NCI-H2196 (cell line): ENCODE measurements around the gene NPPC.
"Not testable (repeated sequence)": the region's sequence is repeated elsewhere in the genome, so short reads cannot be mapped to it uniquely, and the experiment has no call there.

Source experiments
- DNase-seq: peaks from one replicate; lab custom pipeline; 2025; ENCODE audit not compliant: unreplicated experiment; lab: John Stamatoyannopoulos, UW

The NPPC gene

DNA sequence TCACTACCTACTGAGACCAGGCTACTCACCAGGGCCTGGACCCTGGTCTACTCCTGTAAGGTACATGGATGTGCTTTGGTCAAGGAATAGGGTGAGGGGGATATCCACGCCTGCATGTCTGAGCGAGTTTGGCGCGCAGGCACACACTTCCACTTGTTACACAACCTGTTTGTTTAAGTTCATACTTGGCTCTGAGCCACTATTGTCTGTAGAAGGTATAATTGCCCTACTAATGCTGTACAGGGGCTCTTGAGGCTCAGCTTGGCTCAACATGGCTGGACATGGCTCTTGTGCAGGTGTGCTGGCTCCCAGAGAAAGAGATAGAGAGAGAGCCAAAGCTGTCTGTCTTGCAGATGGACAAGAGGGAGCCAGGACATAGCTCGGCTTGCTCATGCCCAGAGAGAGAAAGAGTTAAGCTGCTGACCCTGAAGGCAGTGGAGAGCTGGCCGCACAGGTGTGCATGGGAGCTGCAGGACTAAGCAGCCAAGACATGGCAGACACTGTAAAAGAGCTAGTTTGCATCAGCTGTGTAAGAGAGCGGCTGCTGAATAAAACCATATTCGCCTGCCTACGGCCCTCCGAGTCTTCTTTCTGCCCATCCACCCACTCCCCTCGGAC lies 35.2 kb downstream of the NPPC start:
- peak; percentile 25 for DNase-seq

DNA sequence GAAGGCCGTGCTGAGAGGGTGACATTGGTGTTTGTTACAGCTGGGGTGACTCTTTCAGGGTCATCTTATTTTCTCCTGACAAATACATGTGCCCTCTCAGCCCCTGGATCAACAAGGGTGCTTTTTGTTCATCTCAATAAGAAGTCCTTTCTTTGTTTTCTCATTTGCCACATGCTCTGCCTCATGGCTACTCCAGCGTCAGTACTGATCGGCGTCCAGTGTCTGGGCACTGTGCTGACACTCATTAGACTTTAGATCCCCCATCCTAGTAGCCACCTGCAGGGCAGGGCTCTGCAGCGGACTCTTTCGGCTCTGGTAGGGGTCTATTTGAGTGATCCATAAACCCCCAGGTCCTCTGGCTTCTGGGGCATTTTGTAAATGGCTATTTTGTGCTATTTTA lies 38.4 kb downstream of the NPPC start:
- DNase-seq, result no peak

DNA sequence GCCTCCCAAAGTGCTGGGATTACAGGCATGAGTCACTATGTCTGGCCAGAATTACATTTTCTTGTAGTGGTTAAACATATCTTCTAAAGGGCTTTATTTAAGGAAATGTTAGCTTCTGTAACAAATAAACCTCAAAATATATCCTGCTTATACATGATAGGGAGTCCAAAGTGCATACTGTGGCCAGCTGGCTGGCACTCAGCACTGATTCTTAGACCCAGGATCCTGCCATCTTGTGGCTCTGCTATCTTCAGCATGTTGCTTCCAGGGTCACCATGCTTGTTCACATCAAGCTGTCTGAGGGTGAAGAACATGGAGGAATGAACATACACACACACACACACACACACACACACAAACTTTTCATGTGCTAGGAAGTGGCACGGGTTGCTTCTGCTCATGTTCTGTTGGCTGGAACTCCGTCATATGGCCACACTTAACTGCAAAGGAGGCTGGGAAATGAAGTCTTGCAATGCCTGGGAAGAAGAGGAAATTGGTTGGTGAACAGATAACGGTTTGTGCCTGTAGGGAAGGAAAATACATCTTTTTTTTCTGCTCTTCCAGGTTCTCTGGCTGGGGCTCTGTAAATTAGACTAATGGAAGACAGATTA lies 40.0 kb downstream of the NPPC start:
- no peak for DNase-seq

DNA sequence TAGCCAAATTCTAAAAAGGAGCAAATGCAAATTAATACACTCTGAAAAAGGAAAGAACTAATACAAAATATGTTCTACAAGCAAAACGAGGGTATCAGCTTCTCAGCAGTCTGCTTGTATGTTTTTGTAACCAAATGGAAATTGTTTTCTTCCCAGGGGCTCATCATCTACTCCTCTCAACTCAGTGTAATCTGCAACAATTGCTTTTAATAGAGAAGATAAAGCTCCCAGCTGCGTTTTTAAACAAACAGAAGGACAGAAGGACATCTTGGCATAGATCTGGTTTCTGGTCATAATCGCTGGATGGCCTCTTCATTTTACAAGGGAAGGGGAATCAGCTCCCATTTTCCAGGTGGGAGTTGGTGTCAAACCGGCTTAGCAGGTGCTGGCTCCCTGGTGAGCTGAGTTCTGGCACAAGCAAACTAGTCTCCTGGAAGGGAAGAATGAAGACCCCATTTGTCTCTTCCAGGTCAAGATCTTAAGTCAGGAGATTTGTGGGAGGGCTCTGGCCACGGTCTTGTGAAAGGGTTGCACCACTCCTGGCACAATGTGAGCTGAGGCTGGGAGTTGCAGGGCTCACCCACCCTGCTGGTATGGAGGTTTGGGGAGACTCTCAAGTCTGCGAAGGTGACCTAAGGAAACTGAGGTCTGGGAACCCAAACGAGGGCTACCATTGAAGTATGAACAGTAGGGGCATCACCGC lies 41.6 kb downstream of the NPPC start:
- no peak for DNase-seq

DNA sequence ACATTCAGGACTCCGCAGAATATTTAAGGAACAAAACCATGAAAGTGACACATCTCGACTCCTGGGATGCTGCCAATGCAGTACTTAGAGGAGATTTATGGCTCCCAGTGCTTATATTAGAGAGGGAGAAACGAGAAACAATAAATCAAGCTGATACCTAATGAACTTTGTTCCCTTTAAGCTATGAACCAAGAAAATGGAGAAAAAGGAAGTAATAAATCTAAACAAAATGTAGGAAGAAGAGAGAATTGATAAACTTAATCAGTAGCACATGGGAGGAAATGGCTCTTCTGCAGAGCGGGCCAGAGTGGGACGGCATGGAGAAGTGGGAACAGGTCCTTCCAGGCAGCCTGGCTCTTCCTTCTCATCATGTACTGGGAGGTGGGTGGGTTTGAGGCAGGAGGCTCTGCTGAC lies 42.7 kb downstream of the NPPC start:
- DNase-seq, result no peak

DNA sequence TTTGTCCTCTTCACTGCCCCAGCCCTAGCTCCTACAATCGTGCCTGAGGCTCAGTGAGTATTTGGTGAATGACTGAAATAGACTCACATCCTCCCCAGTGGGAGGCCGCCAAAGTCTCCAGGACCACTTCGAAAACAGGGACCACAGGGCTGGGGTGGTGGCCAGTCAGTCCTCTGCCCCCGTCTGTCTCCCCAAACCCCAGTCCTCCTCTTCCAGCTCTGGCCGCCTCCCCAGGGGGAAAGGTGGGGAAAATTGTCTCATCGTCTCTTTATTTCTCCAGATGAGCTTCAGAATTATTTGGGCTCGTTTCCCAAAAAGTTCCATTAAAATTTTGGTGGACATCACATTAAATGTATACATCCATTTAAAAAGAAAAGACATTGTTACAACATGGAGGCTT lies 43.5 kb downstream of the NPPC start:
- no peak for DNase-seq

DNA sequence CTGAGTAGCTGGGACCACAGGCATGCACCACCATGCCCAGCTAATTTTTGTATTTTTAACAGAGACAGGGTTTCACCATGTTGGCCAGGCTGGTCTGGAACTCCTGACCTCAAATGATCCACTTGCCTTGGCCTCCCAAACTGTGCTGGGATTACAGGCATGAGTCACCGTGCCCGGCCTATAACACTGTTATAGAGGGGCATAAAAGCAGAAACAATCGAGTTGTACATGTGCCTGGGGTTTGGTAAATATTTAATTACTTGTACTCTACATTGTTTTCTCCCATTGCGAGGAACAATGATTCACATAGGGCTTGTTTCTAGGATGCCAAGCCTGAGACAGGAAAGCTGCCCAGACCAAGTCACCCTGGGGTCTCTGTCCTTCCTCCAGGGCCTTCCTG lies 45.8 kb downstream of the NPPC start:
- not testable (repeated sequence) for DNase-seq

DNA sequence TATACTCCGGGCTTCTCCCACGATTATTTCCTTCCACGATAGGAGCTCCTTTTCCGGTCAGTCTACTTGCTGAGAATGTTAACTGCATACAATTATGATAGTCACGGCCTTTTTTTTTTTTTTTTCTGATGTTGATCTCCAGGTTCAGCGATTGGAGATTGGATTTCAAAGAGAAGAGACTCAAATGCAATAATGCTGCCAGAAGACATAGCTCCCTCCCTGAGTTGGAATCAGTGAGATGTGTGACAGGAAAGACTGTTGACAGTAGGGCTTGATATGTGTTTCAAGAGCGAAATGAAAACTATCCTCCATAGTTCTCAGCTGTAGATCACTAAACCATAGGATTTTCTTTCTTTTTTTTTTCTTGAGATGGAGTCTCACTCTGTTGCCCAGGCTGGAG lies 47.0 kb downstream of the NPPC start:
- no peak for DNase-seq

DNA sequence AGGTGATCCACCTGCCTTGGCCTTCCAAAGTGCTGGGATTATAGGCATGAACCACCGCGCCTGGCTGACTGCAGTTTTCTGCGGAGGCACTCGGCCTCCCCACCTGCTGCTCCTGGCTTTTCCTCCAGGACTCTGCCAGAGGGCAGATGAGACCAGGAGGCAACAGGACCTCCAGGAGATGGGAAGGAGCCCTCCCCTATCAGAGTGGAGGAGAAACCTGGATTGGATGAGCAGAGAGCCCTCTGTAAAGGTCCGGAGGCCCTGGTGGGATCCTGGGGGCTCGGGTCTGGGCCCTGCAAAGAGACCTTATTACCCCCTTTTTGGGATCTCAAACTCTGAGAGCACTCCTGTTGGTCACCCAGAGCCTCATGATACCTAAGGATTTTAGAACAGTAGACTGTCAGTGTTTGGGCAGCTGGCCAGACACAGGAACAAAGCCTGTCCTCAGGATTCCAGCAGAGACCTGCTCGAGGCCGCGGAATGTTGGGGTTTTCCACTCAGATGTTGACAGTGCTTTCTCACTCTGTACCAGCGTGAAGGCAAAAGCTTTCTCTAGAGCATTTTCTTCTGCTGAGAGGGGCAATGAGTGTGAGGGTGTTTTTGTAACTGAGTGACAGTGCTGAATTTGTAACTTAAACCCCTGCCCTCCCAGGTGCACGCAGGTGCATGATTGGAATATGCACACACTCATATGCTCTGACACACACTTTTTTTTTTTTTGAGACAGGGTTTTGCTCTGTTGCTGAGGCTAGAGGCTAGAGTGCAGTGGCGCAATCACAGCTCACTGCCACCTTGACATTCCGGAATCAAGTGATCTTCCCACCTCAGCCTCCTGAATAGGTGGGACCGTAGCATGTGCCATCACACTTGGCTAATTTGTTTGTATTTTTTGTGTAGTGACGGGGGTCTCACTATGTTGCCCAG lies 48.4 kb downstream of the NPPC start:
- peak; percentile 25 for DNase-seq

DNA sequence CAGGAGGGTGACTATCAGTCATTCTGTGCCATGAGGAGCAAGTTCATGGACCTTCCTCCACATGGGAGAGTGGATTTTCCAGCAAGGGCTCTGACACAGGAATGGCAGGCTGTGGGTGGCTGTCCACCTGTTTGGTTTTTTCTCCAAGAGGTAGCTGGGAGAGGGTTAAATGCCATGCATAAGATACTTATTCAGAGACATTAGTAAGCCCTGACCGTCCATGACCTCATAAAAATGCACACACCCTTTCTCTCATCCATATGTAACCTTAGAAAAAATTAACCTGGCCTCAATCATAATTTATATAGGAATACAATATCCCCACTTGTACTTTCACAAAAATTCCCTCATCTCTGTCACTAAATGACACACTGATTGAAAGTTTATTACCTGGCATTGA lies 51.3 kb downstream of the NPPC start:
- no peak for DNase-seq
